NCI-H2227 (cell line): Measurements from ENCODE around the gene OR51E1.

Experiments used
- DNase-seq: peaks from one replicate; lab custom pipeline; 2025; ENCODE audit not compliant: unreplicated experiment; lab: John Stamatoyannopoulos, UW

OR51E1 gene

GRCh38 chr11:4647766-4648165, 4.0 kb downstream of the OR51E1 start:
- DNase-seq: no peak

- no peak for DNase-seq
Observed at GRCh38 chr11:4654635-4655369, 11.0 kb downstream of the OR51E1 start.

- no peak for DNase-seq
Observed at GRCh38 chr11:4658629-4659445, 15.1 kb downstream of the OR51E1 start.

- no peak for DNase-seq
Observed at GRCh38 chr11:4662876-4663275, 19.1 kb downstream of the OR51E1 start.

- no peak for DNase-seq
Observed at GRCh38 chr11:4664183-4664582, 20.4 kb downstream of the OR51E1 start.

GRCh38 chr11:4664786-4665185, 21.0 kb downstream of the OR51E1 start:
- DNase-seq: no peak

- no peak for DNase-seq
Observed at GRCh38 chr11:4665424-4665823, 21.6 kb downstream of the OR51E1 start.

- DNase-seq: no peak
Observed at GRCh38 chr11:4671741-4672140, 28.0 kb downstream of the OR51E1 start.

GRCh38 chr11:4672470-4672869, 28.7 kb downstream of the OR51E1 start:
- DNase-seq: no peak

GRCh38 chr11:4673781-4674180, 30.0 kb downstream of the OR51E1 start:
- no peak for DNase-seq

GRCh38 chr11:4677948-4678347, 34.2 kb downstream of the OR51E1 start:
- DNase-seq: no peak

- DNase-seq: no peak
Observed at GRCh38 chr11:4680341-4680740, 36.6 kb downstream of the OR51E1 start.

- no peak for DNase-seq
Observed at GRCh38 chr11:4682623-4683419, 39.0 kb downstream of the OR51E1 start.

GRCh38 chr11:4684631-4685285, 41.0 kb downstream of the OR51E1 start:
- no peak for DNase-seq

GRCh38 chr11:4695442-4695841, 51.7 kb downstream of the OR51E1 start:
- DNase-seq: no peak

GRCh38 chr11:4697585-4697984, 53.8 kb downstream of the OR51E1 start, which contains the start of gene OR51E2:
OR51E2 (minus strand) TSS chr11:4697853; CDS start chr11:4682711, 15,142 bp downstream.
- no peak for DNase-seq

GRCh38 chr11:4699697-4700435, 56.1 kb downstream of the OR51E1 start:
- no peak for DNase-seq

GRCh38 chr11:4700436-4700820, 56.6 kb downstream of the OR51E1 start:
- DNase-seq: no peak

GRCh38 chr11:4704054-4704789, 60.4 kb downstream of the OR51E1 start, which contains the start of gene MMP26:
MMP26 (plus strand) TSS chr11:4704784.
- DNase-seq: no peak
